GM12801 (cell line): ENCODE measurements around the gene NAA35.

Experiments
- TF ChIP-seq, protein P1 (sequence below): IDR thresholded peaks from one replicate; pipeline ENCODE4 v1.5.1; 2011; ENCODE audit warnings: control low read depth; ENCODE audit not compliant: insufficient read length; ENCODE audit errors: extremely low read depth

NAA35 gene

DNA sequence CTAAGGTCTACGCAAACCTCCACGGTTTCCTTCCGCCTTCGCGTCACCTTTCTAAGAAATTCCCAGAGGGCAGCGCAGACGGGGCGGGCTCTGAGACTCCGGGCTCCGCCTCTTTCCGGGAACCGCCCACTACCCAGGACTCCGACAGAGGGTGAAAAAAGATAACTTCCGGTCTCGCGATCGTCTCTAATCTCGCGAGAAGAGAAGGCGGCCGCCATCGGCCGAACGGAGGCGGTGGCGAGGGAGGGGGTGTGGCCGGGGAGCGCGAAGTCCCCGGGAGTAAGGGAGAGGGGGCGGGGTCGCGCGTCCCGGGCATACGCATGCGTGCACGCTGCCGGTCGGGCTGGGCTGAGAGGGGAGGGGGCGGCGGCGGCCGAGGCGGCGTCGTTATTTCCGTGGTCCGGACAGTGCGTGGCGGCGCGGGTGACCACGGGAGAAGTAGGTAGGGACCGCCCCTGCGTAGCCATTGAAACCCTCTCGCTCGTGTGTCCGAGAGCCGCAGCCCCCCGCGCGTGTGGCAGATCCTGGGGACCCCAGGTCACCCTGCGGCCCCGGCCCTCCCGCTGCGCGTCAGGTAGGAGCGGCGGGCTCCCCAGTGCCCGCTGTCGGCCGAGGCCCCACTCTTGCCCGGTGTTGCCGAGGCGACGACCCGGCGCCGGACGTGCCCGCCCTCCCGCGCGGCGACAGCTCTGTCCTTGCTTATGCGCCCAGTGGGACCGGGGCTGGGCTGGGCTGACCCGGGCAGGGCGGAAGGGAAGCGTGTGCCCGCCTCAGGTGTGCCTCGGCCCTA lies at the start of gene NAA35:
TSS of gene NAA35 (plus strand) at position 315 of the 790 bp plus-strand sequence. CDS start 1,014 bp downstream, outside the sequence.
- TF ChIP-seq, protein P1, sequence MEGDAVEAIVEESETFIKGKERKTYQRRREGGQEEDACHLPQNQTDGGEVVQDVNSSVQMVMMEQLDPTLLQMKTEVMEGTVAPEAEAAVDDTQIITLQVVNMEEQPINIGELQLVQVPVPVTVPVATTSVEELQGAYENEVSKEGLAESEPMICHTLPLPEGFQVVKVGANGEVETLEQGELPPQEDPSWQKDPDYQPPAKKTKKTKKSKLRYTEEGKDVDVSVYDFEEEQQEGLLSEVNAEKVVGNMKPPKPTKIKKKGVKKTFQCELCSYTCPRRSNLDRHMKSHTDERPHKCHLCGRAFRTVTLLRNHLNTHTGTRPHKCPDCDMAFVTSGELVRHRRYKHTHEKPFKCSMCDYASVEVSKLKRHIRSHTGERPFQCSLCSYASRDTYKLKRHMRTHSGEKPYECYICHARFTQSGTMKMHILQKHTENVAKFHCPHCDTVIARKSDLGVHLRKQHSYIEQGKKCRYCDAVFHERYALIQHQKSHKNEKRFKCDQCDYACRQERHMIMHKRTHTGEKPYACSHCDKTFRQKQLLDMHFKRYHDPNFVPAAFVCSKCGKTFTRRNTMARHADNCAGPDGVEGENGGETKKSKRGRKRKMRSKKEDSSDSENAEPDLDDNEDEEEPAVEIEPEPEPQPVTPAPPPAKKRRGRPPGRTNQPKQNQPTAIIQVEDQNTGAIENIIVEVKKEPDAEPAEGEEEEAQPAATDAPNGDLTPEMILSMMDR: no peak

DNA sequence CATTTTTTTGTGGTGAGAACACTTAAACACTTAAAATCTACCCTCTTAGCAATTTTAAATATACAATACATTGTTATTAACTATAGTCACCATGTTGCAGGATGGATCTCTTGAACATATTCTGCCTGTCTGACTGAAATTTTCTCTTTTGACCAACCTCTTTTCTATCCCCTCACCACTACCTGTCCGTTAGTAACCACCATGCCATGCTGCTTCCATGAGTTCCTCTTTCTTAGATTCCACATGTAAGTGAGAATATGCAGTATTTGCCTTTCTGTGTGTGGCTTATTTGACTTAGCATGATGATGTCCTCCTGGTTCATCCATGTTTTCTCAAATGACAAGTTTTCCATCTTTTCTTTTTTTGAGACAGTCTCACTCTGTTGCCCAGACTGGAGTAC lies 48.5 kb upstream of the NAA35 start:
- TF ChIP-seq, protein P1: no peak

DNA sequence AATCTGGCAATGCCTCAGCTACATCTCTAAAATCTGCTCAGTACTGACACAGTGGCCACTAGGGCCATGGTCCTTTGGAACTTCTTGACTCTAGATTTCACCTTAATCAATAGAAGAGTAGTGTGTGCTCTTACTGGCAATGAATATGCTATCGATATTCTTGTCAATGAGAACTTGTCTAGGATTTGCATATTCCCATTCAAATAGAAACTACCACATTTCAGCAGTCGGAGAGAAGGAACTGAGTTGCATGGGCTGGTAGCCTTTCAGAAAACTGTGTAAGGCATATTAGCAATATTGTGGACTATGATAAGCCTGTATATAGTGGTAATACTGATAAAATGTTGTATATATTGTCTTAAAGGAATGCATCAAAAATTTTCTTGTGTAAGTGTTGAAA lies 45.3 kb upstream of the NAA35 start:
- TF ChIP-seq, protein P1: no peak

DNA sequence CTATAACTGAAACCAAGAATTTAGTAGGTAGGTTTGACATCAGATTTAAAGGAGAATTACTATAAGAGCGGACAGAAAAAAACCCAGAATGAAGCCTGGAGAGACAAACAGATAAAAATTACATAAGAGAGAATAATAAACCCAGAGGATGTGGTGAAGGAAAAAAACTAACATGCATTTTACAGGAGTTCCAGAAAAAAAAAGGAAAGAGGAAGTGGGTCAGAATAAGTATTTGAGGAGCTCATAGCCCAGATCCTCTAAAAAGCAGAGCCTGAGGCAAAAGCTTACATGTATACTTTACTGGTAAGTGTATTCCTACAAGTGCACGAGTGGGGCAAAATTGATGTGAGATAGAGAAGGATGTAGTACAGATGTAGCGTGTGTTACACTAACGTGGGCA lies 43.1 kb upstream of the NAA35 start:
- TF ChIP-seq, protein P1: no peak

DNA sequence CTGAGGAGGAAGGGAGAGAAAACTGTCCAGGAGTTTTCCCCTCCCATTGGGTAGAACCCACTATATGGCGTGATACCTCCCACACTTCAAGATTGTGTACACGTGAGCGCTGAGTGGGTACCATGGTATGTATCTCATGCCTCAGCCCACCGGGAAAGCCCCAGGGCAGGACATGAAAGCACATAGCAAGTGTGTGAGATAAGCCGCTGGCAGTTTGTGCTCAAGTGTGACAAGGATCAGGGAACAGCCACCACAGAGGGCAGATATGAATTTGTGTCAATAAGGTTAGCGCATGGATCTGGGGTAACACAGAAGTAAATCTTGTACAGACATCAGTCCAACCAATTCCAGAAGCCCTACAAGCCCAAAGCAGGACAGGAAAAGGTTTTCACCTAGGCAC lies 42.6 kb upstream of the NAA35 start:
- TF ChIP-seq, protein P1: no peak

DNA sequence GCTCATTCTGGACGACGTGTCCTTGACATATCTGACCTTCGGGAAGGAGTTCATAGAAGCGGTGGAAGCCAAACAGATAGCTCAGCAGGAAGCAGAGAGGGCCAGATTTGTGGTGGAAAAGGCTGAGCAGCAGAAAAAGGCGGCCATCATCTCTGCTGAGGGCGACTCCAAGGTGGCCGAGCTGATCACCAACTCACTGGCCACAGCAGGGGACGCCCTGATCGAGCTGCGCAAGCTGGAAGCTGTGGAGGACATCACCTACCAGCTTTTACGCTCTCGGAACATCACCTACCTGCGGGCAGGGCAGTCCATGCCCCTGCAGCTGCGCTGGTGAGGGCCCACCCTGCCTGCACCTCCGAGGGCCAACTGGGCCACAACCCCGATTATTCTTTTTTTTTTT lies 41.6 kb upstream of the NAA35 start:
- TF ChIP-seq, protein P1: no peak

DNA sequence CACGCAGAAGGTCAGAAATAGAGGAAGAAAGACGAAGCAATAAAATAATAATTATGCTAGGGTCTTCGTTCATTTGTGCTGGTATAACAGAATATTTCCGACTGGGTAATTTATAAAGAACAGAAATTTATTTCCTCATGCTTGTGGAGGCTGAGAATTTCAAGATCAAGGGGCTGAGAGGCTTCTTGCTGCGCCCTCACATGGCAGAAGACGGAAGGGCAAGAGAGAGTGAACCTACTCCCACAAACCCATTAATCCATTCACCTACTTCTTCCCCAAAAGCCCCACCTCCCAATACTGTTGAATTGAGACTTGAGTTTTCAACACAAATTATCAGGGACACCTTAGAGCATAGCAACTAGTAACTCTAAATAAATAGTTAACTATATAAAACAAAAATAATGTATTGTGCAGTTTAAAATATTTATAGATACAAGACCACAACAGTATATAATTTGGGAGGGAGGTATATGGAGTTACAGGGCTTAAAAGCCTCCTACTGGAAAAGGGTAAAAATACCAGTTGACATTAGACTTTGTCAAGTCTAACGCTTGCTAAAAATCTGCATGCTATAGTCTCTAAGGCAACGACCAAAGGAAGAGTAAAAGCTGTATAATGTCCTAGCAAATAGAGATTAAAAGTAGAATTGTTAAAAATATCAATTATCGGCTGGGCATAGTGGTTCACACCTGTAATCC lies 40.3 kb upstream of the NAA35 start:
- TF ChIP-seq, protein P1: no peak
